HFF-Myc (cell line): ENCODE results near the gene UBALD2.

Experiments
- DNase-seq: peaks from one replicate; pipeline ENCODE4 v3.0.0-alpha.2; 2011; ENCODE audit warnings: low read depth; ENCODE audit errors: extremely low read depth
- H3K4me3 ChIP-seq: replicated peaks from 2 replicates; pipeline ENCODE4 v1.5.1; 2011; ENCODE audit warnings: low read depth, mild to moderate bottlenecking, control low read depth, low read length
- TF ChIP-seq, protein P1 (sequence below): IDR thresholded peaks from 2 replicates; pipeline ENCODE4 v1.5.1; 2012; ENCODE audit warnings: mild to moderate bottlenecking, low read depth, low read length, control low read depth; ENCODE audit errors: missing control alignments

The UBALD2 gene

DNA sequence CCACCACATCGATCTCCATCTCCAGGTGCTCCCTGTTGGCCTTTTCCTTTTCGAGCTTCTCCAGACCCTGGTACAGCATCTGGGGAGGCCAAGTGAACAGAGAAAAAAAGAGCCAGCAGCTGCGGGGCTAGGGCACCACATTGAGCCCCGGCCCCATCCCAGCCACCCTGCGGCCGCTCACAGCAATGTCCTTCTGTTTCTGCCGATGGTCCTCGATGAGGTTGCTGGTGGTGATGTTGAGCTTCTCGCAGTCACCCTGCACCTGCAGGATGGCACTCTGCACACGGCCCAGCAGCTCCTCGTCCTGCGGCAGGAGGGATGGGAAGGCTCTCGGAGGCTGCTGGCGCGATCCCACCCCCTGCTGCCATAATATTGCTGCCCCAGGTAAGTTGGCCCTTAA is 15.5 kb downstream of the UBALD2 start:
- H3K4me3 ChIP-seq, result no peak overlapping the region
- TF ChIP-seq, protein P1, sequence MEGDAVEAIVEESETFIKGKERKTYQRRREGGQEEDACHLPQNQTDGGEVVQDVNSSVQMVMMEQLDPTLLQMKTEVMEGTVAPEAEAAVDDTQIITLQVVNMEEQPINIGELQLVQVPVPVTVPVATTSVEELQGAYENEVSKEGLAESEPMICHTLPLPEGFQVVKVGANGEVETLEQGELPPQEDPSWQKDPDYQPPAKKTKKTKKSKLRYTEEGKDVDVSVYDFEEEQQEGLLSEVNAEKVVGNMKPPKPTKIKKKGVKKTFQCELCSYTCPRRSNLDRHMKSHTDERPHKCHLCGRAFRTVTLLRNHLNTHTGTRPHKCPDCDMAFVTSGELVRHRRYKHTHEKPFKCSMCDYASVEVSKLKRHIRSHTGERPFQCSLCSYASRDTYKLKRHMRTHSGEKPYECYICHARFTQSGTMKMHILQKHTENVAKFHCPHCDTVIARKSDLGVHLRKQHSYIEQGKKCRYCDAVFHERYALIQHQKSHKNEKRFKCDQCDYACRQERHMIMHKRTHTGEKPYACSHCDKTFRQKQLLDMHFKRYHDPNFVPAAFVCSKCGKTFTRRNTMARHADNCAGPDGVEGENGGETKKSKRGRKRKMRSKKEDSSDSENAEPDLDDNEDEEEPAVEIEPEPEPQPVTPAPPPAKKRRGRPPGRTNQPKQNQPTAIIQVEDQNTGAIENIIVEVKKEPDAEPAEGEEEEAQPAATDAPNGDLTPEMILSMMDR, result no peak
- no peak for DNase-seq

DNA sequence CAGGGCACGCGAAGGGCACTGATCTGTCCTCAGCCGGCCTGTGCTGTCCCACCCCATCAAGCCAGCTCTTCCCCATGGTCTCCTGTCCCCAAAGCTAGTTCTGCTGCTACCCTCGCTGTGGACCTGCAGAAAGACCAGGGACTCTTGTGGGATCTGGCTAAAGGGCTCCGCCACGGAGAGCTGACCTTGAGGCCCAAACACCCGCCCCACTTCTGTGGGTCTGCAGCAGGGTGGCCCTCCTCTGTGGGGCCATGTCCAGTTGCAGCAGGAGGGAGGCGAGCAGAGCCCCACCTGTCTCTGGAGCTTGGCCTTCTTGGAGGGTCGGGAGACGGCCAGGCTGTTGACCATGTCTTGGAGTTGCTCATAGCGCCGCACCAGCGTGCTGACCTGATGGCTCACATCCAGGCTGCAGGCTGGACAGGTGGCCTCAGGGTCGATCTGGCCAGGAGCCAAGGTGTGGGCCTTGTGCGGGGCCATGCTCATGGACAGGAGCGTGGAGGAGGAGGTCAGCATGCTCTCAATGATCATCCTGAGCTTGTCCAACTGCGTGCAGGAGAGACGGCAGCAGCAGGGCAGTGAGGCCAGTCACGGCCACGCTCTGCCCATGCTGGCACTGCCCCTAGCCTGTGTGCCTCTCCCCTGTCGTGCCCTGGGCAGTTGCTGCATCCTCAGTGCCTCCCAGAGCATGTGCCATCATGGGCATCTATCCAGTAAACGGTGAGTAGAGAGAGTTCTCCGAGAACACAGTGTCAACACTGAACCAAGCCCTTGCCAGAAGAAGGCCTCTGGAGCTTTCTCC is 16.6 kb downstream of the UBALD2 start:
- H3K4me3 ChIP-seq, result no peak overlapping the region
- TF ChIP-seq, protein P1, result no peak
- DNase-seq, result no peak

DNA sequence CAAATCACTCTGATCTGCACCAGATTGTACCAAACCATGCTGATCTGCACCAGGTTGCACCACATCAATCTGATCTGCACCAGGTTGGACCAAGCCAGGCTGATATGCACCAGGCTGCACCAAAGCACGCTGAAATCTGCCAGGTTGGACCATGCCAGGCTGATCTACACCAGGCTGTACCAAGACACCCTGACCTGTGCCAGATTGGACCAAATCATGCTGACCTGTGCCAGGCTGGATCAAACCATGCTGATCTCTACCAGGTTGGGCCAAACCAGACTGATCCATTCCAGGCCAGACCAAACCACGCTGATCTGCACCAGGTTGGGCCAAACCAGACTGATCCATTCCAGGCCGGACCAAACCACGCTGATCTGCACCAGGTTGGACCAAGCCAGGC is 27.4 kb downstream of the UBALD2 start:
- no peak overlapping the region for H3K4me3 ChIP-seq
- TF ChIP-seq, protein P1, result no peak
- no peak for DNase-seq

DNA sequence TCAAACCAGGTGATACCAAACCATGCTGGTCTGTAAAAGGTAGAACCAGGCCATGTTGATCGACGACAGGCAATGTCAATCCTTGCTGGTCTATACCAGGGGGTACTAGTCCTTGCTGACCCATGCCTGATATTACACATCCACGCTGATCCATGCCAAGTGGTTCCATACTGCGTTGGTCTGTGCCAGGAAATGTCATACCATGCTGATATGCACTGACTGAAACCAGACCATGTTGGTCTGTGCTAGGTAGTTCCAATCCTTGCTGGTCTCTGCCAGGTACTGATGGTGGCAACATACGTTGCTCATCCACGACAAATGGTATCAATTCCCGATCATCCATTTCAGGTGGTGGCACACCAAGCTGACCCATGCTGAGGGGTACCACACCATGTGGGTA is 28.0 kb downstream of the UBALD2 start:
- H3K4me3 ChIP-seq, result no peak overlapping the region
- TF ChIP-seq, protein P1, result no peak
- DNase-seq, result no peak

DNA sequence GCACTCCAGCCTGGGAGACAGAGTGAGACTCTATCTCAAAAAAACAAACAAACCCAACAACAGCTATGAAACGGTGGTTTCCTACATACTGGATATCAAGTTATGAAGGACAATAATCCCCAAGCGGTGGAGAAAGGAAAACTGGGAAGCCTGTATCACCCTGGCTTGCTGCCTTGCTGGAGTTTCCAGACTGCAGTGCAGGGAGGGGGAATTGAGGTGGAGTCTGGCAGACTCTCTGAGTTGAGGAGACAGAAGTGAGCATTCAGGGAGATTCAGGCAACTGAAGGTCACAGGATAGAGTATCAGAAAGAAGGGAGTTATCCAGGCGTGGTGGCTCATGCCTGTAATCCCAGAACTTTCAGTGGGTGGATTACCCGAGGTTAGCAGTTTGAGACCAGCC is 31.0 kb downstream of the UBALD2 start:
- no peak overlapping the region for H3K4me3 ChIP-seq
- no peak for DNase-seq
- TF ChIP-seq, protein P1, result no peak

DNA sequence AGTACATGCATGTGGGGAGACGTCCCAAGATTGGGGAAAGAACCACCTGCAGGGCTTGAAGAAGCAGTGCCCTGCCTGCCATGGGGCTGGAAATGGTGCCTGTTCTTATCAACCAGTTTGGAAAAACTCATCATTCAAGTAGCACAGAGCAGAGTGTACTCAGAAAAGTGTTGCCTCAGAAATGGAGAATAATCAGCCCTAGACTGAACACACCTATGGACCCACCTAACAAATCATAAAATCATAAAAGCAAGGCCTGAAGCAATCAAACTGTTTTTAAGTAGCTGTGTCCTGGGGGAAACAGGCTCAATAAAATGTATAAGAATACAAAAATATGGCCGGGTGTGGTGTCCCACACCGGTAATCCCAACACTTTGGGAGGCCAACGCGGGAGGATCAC is 31.7 kb downstream of the UBALD2 start:
- H3K4me3 ChIP-seq, result no peak overlapping the region
- TF ChIP-seq, protein P1, result no peak
- DNase-seq, result no peak

DNA sequence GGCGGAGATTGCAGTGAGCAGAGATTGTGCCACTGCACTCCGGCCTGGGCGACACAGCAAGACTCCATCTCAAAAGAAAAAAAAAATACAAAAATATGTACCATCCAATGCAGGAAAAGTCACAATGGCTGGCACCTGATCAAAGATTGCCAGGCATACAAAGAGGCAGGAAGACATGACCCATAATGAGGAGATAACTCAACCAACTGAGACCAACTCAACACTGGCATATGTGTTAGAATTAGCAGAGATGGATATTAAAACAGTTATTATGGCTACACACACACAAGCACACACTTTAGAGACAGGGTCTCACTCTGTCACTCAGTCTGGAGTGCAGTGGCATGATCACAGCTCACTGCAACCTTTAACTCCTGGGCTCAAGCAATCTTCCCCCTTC is 32.3 kb downstream of the UBALD2 start:
- TF ChIP-seq, protein P1, result no peak
- DNase-seq, result no peak
- no peak overlapping the region for H3K4me3 ChIP-seq
